ENCODE data around the gene SEMA3C. TPM values are rescaled to one million over a fixed set of nuclear protein-coding genes. Genes with fewer than 3 reads are reported as not detected.
"Not testable (repeated sequence)": the region's sequence is repeated elsewhere in the genome, so short reads cannot be mapped to it uniquely, and the experiment has no call there.

SEMA3C gene
- polyA plus RNA-seq, 1 donor = 23.3 TPM

GRCh38 chr7:80932536-80932935 is 13.7 kb upstream of the SEMA3C start:
- no peak for DNase-seq

GRCh38 chr7:80929619-80930018 is 10.8 kb upstream of the SEMA3C start:
- DNase-seq = no peak

- DNase-seq = not testable (repeated sequence)
Measured at GRCh38 chr7:80926955-80927354, 8.1 kb upstream of the SEMA3C start.

- no peak for DNase-seq
Measured at GRCh38 chr7:80924090-80924489, 5.2 kb upstream of the SEMA3C start.

- DNase-seq = no peak
Measured at GRCh38 chr7:80923211-80923612, 4.4 kb upstream of the SEMA3C start.

- no peak for DNase-seq
Measured at GRCh38 chr7:80922253-80923049, 3.6 kb upstream of the SEMA3C start.

- no peak for DNase-seq
Measured at GRCh38 chr7:80921130-80921529, 2.3 kb upstream of the SEMA3C start.

GRCh38 chr7:80918399-80918798 is 452 bp downstream of the SEMA3C start:
- no peak for DNase-seq

GRCh38 chr7:80916770-80917741 is 1.8 kb downstream of the SEMA3C start:
- DNase-seq = no peak

GRCh38 chr7:80910228-80910627 is 8.6 kb downstream of the SEMA3C start:
- DNase-seq = no peak

GRCh38 chr7:80908360-80908797 is 10.5 kb downstream of the SEMA3C start:
- no peak for DNase-seq

- no peak for DNase-seq
Measured at GRCh38 chr7:80907612-80908011, 11.2 kb downstream of the SEMA3C start.

GRCh38 chr7:80907141-80907601 is 11.7 kb downstream of the SEMA3C start:
- DNase-seq = no peak

- no peak for DNase-seq
Measured at GRCh38 chr7:80905334-80905733, 13.5 kb downstream of the SEMA3C start.

GRCh38 chr7:80902716-80903308 is 16.0 kb downstream of the SEMA3C start:
- no peak for DNase-seq

- DNase-seq = no peak
Measured at GRCh38 chr7:80902019-80902418, 16.8 kb downstream of the SEMA3C start.

- DNase-seq = no peak
Measured at GRCh38 chr7:80900583-80901576, 18.0 kb downstream of the SEMA3C start.

- DNase-seq = no peak
Measured at GRCh38 chr7:80896906-80897598, 21.8 kb downstream of the SEMA3C start.

- no peak for DNase-seq
Measured at GRCh38 chr7:80895056-80895455, 23.8 kb downstream of the SEMA3C start.

- DNase-seq = no peak
Measured at GRCh38 chr7:80891259-80891544, 27.6 kb downstream of the SEMA3C start.

Measured in left kidney (tissue), 2 donors.